HG02885 (cell line): Measurements from ENCODE around the gene MPDU1.
A peak's percentile ranks its signal among the peaks of the same experiment; 100 is the strongest.

ENCODE experiments used
- ATAC-seq: cut with Tn5 transposase; IDR thresholded peaks from one replicate; pipeline ENCODE4 v1.9.1; 2021; ENCODE audit warnings: mild to moderate bottlenecking; ENCODE audit not compliant: unreplicated experiment, poor library complexity

The MPDU1 gene

DNA sequence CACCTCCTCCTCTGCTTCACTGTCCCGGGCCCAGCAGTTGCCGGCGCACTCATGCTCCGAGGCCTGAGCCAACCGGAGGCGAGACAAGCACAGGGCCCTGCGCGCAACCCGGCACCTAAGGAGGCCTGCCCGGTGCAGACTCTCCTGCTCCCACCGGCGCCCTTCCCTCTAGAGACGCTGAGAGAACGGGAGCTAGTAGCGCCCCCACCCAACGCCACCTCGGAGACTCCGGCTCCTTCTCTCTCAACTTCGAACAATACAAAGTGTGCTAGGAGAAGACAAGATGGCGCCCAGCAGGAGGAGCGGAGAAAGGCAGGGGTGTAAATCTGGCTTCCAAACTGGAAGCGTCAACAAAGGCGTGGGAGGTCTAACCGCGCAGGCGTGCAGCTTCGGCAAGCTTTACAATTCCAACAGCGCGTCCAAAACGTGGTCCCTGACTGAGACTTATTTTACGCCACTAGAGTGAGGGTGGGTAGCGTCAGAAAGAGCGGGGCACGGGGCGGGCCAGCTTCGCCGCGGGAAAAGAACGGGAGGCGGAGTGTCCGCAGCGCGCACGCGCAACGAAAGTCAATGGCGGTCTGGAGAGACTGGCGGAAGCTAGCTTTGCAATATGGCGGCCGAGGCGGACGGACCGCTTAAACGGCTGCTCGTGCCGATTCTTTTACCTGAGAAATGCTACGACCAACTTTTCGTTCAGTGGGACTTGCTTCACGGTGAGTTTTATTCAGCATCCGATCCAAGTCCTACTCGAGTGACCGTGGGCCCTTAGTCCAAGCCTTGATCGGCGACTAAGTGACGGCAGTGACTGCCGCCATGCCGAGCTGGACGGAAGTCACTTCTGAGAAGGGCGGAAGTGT, at the start of gene MPDU1:
Gene MPDU1 (plus strand): TSS at position 600 of the 857 bp plus-strand sequence. CDS start 11 bp downstream, at position 611.
- ATAC-seq = peak; percentile 75

DNA sequence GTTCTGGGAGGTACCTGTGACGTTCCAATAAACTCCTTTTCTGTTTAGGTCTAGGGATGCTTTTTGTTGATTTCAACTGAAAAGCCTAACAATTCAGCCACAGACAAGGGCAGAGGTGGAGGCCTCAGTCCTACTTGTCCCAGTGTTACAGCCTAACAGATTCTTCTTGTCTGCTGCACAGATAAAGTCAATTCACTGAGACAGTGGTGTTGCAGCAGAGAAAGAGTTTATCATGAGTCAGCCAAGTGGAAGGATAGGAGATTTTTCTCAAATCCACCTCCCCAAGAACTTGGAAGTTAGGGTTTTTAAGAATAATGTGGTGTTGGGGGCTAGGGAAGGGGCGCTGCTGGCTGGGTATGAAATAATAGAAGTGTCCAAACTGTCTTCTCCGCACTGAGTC, 45.6 kb upstream of the MPDU1 start:
- no peak for ATAC-seq

DNA sequence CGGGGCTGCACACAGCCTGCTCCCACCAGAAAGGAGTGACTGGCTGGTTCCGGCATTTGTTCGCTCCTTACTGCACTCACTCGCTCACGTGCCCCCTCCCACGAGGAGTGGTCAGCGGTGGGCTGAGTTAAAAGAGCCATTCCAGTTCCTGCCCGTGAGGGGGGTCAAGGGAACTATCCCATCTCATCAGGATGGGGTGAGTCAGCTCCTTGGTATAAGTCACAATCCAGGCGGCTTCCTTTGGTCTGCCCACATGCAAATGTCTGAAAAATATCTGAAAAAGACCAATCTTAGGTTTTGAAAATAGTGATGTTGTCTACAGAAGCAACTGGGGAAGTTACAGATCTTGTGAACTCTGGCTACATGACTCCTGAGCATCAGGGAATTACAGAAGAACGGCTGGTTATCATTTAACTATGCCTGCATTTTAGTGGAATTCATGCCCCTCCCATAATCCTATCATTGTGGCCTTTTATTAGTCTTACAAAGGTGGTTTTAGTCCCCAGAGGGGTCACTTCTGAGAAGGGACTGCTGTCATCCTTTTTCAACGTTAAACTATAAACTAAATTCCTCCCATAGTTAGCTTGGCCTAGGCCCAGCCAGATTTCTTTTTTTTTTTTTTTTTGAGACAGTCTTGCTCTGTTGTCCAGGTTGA, 44.6 kb upstream of the MPDU1 start:
- no peak for ATAC-seq

DNA sequence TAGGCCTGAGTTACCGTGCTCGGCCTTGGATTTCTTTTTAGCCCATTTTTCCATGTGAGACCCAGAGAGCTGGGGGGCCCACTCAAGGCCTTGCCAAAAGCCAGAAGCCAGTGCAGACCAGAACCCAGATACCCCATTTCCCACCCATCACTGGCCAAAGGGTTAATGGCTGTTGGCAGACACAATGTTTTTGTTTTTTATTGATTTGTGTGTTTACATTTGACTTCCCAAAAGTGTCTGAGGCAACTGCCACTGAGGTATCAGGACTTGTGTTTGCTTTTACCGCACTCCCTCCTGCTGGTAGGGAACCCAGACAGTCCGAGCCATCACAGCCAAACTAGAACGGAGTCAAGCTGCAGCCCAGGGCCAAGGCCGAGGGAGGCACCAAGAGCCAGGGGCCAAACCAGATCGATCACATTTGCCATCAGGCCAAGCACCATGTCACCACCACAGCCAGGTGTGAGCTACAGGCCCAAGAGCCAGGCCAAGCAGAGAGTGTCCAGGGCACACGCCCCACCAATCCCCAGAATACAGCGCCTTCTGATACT, 42.5 kb upstream of the MPDU1 start:
- no peak for ATAC-seq

DNA sequence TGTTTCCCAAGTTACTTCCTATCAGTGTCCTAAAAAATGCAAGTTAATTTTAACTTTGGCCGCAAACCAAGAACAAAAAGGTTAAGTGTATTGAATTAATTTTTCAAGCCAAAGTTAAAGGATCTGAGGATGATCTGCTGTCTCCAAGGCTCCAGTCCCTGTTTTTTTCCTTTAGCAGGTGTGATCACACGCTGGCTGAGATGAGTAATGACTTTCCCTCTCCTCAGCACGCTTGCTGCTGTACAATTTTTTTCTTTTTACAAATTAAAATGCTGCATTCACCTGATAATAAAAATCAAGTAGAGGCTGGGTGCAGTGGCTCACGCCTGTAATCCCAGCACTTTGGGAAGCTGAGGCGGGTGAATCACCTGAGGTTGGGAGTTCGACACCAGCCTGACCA, 38.7 kb upstream of the MPDU1 start:
- ATAC-seq = no peak

DNA sequence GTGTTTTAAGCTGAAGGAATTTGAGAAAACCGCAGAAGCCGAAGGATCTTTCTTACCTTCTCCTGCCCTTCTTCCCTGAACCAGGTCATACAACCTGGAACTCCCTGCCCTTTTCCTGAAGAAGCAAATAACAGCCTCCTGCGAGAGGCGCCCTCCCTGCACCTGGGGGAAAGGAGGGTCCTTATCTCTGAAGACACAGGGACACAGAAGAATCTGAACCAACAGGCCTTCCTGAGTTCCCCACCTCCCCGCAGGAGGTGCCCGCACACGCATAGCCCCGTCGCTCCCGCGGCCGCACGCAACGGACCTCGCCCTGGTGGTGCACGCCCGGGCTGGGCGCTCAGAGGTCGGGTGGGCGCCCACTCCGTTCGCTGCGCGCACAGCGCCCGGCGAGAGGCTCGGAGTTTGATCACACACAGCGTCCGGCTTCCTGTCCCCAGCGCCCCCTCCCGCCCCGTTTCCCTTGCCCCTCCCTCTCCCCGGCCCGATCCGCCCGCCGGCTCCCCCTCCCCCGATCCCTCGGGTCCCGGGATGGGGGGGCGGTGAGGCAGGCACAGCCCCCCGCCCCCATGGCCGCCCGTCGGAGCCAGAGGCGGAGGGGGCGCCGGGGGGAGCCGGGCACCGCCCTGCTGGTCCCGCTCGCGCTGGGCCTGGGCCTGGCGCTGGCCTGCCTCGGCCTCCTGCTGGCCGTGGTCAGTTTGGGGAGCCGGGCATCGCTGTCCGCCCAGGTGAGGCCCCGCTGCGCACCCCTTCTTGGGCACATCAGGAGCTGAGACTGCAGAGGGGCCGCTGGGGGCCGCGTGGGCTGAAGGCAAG, 34.9 kb upstream of the MPDU1 start, which contains the start of gene TNFSF12:
Gene TNFSF12 (plus strand): TSS at position 474 of the 816 bp plus-strand sequence. CDS start 96 bp downstream, at position 570.
- no peak for ATAC-seq

DNA sequence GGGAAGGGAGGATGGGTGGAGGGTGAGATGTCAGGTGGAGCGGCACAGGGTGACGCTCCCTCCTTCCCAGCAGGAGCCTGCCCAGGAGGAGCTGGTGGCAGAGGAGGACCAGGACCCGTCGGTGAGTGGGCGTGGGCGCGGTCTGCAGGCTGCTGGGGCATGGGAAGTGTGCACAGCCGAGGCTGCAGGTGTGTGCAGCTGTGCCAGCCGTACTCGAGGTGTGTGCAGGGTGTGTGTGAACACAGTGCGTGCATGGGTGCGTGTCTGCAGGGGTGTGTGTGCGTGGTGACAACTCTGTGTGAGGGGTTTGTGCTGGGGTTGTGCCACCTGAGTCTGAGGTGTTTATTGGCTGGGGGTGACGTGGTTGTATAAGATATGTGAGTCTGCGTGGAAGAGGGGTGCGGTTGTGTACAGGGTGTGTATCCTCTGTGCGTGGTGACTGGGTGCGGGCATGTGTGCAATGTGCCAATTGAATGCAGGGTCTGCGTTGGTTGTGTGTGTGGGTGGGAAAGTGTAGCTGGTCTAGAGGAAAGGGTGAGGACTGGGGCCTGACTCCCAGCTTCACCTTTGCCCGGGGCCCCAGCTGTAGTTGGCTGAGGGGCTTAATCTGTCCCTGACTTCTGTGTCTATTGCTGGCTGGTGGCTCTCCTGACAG, 34.1 kb upstream of the MPDU1 start:
- ATAC-seq = no peak

DNA sequence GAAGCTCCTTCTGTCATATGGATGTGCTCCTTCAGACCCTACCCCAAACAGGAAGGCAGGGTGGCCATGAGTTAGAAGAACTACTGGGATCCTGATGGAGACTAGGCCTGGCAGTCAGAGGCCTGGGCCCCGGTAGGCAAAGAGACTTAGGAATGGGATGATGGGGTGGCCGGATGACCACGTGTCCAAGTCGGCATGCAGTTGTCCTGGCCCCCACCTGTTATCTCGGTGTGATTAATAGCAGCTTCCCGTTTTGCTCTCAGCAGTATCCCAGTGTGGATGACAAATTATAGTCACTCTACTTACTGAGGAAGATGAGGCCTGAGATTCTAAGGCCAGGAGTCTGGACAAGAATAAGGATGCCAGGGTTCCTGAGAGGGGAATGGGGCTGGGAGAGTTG, 33.3 kb upstream of the MPDU1 start:
- ATAC-seq = no peak

DNA sequence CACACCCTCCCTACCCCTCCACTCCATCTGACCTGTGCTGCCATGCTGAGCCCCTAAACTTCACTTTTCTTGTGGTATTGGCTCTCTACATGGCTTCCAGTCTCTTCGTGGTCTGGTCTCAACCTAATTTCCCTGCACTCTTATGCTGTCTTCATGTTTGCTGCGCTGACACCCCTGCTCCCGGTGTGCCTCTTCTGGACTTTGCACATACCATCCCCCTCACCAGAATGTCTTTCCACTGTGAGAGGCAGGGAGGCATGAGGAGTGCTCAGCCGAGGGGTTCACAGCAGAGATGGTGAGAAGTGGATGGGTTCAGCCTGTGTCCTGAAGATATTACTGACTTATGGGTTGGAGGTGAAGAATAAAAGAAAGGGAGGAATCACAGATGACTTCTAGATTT, 32.3 kb upstream of the MPDU1 start:
- no peak for ATAC-seq

DNA sequence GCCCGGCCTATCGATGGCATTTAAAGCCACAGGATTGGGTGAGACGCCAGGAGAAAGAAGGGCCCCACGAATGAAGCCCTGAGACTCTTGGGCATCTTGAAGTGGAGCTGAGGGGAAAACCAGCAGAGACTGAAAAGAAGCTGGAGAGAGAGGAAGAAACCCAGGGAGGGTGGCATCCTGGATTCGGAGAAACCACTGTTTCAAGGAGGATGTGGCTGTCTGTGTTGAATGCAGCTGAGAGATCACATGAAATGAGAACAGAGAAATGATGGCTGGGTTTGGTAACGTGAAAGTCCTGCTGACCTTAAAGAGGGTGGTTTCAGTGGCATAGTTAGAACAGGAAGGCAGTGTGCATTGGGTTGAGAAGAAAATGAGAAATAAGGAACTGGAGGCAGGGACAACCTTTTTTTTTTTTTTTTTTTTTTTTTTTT, 31.0 kb upstream of the MPDU1 start:
- ATAC-seq = no peak

DNA sequence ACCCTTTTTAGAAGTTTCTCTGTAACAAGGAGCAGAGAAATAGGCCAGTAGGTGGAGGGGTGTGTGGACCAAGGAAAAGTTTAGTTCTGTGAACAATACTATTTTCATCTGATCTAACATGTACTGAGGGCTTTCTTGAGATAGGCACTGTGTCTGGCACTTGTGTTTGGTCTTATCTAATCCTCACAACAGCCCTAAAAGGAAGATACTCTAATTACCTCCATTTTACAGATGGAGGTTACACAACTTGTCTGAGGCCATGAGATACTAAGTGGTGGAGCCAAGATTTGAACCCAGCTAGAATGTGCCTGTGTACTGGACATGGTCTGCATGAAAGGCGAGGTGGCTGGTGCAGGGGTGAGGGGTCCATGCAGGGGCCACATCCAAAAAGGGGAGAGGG, 30.3 kb upstream of the MPDU1 start:
- no peak for ATAC-seq

DNA sequence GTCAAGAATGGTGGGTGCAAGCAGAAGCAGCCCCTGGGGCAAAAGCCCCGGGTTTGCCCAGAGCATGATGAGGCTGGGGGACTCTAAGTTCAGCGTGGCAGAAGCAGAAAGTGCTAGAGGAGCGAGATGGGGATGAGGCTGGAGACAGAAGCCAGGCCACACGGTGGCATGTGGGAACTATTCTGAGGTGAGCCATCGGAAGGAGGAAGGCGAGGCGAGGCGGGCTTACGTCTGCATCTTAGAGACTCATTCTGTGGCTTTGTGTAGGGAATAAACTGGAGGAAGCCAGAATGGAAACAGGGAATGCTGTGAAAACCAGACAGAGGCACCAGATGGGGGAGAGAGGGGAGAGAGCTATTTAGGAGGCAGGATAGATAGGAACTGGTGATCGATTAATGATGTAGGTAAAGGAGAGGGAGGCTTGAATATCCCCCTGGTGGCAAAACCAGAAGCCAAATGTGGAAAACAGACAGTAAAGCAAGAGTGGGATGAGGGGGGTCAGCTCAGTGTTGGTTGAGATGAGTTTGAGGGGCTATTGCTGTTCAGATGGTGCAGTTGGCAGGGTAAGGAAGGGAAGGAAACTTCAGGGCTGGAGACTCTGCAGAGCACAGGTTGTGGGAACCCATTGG, 28.2 kb upstream of the MPDU1 start:
- no peak for ATAC-seq

DNA sequence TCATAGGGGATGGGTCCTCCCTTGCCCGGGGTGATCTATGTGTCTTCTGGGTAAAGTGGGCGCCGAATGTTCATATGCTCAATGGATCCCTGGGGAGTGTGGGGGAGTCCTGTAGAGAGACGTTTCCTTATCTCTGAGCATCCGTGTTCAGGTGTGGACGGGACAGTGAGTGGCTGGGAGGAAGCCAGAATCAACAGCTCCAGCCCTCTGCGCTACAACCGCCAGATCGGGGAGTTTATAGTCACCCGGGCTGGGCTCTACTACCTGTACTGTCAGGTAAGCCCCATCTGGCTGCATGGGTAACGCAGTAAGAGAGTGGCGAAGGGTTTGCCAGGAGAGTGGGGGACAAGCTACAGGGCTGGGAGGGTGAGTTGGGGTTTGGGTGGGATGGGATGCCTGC, 27.0 kb upstream of the MPDU1 start:
- no peak for ATAC-seq

DNA sequence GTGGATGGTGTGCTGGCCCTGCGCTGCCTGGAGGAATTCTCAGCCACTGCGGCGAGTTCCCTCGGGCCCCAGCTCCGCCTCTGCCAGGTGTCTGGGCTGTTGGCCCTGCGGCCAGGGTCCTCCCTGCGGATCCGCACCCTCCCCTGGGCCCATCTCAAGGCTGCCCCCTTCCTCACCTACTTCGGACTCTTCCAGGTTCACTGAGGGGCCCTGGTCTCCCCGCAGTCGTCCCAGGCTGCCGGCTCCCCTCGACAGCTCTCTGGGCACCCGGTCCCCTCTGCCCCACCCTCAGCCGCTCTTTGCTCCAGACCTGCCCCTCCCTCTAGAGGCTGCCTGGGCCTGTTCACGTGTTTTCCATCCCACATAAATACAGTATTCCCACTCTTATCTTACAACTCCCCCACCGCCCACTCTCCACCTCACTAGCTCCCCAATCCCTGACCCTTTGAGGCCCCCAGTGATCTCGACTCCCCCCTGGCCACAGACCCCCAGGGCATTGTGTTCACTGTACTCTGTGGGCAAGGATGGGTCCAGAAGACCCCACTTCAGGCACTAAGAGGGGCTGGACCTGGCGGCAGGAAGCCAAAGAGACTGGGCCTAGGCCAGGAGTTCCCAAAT, 26.4 kb upstream of the MPDU1 start:
- no peak for ATAC-seq

DNA sequence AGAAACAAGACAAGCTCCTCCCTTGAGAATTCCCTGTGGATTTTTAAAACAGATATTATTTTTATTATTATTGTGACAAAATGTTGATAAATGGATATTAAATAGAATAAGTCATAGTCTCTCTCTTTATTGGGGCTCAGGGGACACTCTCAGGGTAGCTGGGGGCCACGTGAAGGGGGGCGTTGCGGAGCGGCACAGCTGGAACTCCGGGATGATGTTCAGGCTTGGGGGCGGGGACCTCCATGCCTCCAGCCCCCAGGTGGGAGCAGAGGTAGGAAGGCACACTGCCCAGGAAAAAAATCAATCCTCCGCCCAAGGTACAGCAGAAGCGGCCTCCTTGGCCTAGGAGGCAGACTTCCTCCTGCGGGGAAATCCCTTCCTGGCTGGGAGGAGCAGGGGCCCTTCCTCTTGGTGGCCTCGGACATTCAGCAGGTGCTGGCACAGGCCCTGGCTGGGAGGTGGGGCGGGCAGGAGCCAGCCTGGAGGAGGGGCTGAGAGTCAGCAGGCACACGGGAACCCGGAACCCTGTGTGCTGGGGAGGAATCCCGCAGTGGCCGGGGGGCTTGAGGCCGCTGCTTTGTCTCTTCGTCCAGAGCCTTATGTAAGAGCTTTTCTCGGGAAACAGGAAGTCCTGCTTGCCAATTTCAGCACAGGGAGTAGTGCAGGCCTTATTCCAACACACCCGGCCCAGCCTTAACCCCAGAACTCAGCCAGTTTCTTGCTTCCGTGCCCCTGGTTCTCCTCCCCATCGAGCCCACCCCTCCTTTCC, 25.7 kb upstream of the MPDU1 start:
- no peak for ATAC-seq

DNA sequence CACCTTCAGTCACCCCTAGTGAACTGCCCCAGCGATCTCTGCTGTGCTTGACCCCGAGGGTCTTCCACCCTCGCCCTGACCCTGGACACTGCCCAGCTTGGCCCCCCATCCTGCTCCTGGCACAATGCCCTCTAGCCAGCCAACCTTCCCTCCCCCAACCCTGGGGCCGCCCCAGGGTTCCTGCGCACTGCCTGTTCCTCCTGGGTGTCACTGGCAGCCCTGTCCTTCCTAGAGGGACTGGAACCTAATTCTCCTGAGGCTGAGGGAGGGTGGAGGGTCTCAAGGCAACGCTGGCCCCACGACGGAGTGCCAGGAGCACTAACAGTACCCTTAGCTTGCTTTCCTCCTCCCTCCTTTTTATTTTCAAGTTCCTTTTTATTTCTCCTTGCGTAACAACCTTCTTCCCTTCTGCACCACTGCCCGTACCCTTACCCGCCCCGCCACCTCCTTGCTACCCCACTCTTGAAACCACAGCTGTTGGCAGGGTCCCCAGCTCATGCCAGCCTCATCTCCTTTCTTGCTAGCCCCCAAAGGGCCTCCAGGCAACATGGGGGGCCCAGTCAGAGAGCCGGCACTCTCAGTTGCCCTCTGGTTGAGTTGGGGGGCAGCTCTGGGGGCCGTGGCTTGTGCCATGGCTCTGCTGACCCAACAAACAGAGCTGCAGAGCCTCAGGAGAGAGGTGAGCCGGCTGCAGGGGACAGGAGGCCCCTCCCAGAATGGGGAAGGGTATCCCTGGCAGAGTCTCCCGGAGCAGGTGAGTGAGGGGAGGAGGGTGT, 24.9 kb upstream of the MPDU1 start, which contains the start of gene TNFSF13:
Gene TNFSF13 (plus strand): TSS at position 207 of the 776 bp plus-strand sequence. CDS start 290 bp downstream, at position 497.
- no peak for ATAC-seq

DNA sequence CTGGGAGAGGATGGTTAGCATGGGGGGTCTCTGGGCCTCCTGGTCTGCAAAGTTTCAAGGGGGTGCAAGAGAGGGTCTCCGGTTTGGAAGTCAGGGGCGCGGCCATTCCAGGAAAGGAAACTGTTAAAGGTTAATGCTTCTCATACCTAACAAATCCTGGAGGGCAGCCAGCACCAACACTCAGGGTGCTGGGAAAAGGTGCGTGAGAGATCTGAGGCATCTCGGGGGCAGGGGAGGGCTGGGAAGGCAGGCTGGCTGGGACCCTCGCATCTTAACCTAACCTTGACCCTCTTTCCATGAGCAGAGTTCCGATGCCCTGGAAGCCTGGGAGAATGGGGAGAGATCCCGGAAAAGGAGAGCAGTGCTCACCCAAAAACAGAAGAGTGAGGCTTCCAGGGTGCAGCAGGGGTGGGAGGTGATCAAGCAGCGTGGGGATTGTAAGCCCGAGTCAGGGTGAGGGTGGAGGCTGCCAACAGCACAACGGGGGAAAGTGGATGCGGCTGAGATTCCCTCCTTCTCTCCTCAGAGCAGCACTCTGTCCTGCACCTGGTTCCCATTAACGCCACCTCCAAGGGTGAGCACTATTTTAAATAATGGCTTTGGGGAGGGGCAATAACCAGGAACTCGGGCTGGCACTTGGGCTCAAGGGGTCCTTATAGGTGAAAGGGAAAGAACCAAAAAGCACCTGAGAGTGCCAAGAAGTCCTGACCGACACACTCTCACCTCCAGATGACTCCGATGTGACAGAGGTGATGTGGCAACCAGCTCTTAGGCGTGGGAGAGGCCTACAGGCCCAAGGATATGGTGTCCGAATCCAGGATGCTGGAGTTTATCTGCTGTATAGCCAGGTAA, 24.1 kb upstream of the MPDU1 start:
- no peak for ATAC-seq
